Measurements from ENCODE around the gene PIAS3.
"Not testable (repeated sequence)": the region's sequence is repeated elsewhere in the genome, so short reads cannot be mapped to it uniquely, and the experiment has no call there.

Gene PIAS3

GRCh38 chr1:145822779-145823331 lies 36.0 kb downstream of the PIAS3 start:
- not testable (repeated sequence) for FAIRE-seq

DNA sequence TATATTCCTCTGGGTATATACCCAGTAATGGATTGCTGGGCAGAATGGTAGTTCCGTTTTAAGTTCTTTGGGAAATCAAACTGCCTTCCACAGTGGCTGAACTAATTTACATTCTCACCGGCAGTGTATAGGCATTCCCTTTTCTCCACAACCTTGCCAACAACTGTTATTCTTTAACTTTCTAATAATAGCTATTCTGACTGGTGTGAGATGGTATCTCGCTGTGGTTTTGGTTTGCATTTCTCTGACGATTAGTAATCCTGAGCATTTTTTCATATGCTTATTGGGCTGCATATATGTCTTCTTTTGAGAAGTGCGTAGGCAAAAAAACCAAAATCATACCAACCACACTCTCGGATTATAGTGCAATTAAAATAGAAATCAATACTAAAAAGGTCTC lies 40.8 kb downstream of the PIAS3 start:
- FAIRE-seq: not testable (repeated sequence)

DNA sequence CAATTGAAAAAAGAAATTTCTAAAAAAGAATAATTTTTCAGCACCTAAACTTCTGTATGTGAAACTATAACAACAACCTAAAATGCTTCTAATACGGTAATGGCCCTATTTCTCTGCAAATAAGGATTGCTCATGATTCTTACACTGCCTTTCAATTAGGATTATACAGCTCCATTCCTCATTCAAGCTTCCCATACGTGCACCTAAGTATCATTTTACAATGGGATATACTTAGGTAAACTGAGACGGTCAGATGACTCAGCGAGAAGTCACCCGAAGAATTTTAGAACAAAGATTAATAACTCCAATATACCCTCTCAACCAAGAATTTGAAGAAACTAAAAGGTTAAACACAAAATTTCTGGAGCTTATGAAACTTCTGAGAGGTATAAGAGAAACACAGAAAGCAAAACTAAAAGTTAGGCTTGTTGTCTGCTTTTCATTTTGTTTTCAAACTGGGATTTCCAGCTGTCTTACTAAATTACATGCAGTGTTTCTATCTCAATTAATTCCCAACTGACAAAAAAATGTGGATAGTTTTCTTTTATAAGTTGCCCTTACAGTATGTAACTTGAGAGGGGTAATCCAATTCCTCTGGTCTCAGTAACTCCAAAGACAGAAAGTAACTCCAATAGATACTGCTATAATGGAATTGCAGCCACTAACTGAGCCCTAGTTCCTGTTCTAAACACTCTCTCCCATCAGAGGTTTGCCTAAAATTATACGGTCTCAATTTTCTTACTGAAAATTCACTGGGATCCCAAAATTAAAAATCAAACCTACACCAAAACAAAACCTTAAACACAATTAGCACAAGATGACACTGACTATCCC lies 45.7 kb downstream of the PIAS3 start:
- FAIRE-seq: not testable (repeated sequence)

DNA sequence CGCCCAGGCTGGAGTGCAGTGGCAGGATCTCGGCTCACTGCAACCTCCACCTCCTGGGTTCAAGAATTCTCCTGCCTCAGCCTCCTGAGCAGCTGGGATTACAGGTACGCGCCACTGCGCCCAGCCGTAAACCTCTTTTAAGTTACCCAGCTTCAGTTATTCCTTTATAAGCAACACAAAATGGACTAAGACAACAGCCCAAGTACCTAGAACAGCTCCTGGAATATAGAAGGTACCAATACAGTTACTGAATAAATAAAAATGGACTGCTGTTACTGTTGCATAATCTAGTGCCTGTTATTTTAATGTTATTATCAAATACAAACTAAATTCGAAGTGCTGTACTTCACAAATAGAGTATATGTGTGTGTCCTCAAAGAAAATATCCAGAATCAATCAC lies 52.0 kb downstream of the PIAS3 start:
- no peak for FAIRE-seq

DNA sequence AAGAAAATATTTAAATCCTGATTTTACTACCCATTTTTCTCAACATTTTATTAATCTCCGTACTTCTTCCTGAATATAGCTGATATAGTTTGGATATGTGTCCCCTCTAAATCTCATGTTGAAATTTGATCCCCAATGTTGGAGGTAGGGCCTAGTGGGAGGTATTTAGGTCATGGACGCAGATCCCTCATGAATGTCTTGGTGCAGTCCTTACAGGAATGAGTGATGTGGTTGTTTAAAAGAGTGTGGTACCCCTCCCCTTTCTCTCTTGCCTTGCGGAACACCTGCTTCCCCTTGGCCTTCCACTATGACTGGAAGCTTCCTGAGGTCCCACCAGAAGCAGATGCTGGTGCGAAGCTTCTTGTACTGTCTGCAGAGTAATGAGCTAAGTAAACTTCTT lies 52.5 kb downstream of the PIAS3 start:
- no peak for FAIRE-seq

DNA sequence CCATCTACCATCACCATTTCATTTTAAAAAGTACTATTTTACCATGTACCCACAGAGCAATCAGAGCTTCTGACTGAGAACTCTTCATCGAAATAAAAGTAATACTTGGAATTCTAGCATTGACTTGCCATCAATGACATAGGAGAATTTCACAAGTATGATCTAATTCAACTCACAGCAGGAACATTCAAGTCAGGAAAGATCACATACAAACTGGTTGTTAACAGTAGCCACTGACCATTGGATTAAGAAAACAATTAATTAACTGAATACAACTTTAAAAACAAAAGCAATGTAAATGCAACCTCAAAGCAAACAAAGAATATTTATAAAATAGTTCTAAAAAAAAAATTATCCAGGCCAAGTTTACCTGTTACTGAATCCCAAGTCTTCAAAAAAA lies 53.8 kb downstream of the PIAS3 start:
- FAIRE-seq: no peak

DNA sequence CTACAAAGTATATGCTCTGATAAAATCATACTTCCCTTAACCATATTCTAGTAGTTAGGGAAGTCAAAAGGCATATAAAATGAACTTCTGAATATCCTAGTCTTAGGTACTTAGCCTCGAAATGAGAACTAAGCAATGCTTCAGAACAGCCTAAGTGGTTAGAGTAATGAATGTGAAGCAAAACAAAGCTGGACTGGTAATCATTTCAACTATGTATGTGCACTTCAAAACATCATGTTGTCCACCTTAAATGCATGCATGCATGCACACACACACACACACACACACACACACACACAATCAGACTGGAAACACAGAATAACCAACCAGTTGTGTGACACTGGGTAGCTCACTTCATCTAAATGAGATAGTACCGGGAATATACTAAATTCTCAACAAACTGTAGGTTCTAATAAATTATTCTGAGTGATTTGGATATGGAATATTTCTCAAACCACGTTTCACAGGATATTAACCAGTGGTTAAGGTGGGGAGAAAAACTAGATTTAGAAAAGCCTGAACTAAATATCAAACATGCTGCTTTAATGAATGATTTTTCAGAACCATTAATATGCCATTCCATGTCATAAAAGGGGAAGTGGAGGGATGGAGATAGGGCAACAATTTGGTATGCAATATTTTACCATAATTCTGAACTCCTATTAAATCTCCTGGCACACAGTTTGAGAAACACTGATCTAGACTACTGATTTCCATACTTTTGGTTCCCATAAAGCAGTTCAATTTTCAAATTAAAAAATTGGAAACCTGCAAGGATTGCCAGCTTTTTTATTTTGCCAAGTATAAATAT lies 54.4 kb downstream of the PIAS3 start:
- no peak for FAIRE-seq

DNA sequence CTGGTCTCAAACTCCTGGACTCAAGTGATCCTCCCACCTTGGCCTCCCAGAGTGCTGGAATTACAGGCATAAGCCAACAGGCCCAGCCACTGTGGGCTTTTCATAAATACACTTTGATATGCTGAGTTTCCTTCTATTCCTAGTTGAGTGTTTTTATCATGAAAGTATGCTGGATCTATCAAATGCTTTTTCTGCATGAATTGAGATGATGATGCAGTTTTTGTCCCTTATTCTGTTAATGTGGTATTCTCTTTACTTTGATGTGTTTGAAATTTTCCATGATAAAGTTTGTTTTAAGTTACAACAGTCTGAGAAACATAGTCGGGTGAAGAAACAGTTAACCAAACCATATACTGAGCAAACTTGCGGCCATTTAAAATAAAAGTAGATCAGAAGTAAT lies 59.1 kb downstream of the PIAS3 start:
- FAIRE-seq: no peak

Measured in A204.1 (cell line).